ENCODE results near the gene C17orf75.

The C17orf75 gene

DNA sequence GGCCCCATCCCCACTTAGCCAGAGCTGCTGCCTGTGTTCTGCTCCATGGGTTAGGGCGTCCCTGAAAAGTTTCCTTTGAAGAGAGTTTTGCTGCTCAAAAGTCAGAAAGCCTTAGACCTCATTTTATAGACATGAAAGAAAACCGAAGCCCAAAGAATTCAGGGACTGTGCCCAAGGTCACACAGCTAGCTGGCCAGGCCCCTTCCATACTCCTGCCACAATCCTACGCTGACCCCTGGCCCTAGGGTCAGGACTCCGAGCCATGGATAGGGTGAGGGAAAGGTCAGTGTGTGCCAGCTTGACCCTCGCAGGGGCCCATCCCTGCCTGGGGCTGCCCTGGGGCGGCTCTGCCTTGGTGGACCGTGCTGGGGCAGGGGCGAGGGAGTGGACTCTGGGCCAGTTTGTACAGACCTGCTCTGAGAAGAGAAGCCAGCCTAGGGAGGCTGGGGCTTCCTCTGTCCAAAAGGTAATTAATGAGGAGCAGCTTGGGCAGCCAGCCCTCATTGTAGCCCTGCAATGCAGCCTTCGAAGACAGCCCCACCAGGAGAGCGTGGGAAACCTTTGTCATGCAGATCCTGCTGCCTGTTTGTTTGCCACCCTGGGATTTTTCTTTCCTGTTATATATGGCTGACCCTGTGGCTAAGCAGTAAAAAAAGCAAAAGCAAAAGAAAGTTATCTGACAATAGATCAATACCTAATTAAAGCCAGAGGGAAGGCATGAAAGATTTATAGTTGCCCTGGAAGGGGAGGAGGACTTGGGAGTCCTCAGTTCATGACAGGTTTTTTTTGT, 38.9 kb downstream of the C17orf75 start:
- no peak for DNase-seq

DNA sequence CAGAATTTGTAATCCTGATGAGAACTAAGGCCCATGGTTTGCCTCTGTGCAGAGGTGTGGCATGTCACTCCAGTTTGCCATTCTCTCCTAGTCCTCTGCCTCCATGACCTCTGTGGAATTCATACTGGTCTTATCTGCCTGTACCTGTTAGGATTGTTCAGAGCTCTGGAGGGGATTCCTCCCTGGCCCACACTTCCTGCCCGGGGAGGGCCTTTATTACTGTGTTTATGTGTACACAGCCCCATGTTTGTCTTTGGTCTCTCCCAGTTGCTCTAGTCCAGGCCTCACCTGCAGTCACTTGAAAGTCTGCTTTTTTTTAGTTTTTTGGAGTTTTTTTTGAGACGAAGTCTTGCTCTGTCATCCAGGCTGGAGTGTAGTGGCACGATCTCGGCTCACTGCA, 39.9 kb downstream of the C17orf75 start:
- no peak for DNase-seq

DNA sequence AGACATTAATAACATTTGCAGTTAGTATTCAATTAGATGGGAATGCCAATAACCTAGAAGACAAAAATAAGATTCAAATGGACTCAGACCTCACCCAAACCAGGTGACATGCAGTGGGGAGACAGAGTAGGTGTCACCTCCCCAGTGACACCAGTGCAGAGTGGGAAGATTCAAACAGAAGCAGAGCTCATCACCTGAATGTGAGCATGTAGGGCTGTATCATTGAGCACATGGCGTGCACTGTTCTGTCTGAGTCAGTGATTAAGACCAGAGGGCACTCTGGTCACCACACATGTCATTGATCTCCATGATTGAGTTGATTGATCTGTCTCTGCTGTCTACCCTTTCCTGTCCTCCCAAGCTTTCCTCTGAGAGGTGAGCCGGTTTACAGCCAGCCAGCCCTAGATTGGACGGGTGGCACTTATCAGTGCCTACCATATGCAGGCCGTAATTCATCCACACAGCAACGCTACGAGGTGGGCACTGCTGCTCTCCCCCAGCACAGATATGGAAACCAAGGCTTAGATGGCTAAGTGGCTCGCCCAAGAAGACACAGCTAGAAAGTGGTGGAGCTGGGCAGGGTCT, 42.3 kb downstream of the C17orf75 start:
- DNase-seq = no peak

DNA sequence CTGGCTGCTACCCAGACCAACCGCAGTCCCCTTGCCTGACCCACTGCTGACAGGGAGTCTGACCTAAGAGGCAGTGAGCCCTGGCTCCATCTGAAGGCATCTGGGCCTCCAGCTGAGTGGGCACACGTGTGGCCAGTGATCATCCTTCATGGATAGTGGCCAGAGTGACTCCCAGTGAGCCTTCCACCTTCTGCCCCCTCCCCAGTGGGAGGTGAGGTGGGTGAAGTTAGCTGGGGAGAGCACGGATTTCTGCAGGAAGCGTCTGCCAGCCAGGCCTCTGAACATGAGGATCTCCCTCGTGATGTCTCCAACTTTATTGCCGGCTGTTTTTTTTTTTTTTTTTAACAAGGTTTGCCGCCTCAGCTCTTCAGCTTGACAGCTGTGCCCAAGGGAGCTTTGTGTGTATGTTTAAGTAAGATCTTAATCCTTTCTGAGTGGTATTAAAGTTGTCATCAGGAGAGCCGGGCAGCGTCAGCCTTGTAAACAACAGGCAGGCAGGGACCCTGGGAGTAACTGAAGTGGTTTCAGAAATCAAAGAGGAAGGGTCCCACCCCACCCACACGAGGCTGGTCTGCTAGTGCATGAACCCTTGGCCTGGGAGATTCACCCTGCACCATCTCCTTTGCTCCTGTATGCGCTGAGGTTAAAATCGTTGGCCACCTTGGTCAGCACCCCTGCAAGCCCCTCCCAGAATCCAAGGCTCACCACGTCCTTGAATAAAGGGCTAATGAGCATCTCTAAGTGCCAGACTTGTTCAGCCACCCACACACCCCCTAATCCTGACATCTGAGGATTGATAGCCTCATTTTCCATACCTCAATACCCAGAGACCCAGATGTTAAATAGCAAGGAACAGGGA, 43.0 kb downstream of the C17orf75 start:
- DNase-seq = peak; percentile 46

DNA sequence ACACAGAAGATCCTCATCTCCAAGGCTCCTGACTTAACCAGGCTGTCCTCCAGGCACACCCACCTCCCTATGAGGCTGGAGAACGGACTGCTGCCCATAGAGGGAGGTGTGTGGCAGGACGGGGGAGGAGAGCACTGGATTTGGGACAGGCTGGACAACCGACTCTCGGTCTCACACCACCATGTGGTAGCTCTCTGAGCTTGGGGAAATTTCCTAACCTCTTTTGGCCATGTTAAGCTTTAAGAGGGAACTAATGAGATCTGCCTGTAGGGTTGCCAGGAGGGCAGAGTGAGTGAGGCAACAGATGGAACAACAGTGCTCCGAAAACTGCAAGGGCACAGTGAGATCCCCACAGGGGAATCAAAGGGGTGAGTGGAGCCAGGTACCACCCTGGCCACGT, 43.7 kb downstream of the C17orf75 start:
- DNase-seq = no peak

DNA sequence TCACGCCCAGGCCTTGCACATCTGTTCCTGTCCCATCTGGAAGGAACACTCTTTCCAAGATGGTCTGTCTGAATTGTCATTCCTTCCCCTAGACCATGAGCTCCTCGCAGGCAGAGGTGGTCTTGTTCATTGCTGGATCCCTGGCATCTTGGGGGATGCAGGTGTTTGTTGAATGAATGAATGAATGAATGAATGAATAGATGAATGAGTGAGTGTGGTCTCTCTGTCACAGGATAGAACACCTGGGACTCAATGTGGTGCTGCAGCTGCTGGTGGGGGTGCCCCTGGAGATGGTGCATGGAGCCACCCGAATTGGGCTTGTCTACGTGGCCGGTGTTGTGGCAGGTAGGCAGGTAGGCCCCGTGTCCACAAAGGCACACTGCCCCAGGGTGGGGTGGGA, 44.1 kb downstream of the C17orf75 start:
- no peak for DNase-seq

DNA sequence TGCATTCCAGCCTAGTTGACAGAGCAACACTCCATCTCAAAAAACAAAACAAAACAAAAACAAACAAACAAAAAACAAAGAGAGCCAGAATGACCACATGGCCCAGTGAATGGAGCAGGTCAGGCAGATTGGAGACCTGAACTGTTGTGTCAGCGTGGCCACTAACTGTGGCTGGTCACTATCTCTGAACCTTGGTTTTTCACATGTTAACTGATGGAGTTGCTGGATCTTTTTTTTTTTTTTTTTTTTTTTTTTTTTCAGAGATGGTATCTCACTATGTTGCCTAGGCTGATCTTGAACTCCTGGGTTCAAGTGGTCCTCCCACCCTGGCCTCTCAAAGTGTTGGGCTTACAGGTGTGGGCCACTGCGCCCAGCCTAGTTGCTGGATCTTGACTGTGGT, 44.5 kb downstream of the C17orf75 start:
- no peak for DNase-seq

DNA sequence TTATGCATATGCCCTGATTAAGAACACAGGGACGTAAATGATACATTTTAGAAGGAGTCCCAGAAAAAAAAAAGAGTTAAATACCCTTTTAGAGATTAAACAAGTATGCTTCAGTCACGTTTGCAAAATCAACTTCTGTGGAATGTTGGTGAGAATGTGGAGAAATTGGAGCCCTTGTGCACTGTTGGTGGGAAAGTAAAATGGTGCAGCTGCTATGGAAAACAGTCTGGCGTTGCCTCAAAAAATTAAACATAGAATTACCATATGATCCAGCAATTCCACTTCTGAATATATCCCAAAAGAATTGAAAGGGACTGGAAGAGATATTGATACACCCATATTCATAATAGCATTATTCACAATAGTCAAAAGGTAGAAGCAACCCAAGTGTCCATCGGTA, 49.9 kb downstream of the C17orf75 start:
- no peak for DNase-seq

DNA sequence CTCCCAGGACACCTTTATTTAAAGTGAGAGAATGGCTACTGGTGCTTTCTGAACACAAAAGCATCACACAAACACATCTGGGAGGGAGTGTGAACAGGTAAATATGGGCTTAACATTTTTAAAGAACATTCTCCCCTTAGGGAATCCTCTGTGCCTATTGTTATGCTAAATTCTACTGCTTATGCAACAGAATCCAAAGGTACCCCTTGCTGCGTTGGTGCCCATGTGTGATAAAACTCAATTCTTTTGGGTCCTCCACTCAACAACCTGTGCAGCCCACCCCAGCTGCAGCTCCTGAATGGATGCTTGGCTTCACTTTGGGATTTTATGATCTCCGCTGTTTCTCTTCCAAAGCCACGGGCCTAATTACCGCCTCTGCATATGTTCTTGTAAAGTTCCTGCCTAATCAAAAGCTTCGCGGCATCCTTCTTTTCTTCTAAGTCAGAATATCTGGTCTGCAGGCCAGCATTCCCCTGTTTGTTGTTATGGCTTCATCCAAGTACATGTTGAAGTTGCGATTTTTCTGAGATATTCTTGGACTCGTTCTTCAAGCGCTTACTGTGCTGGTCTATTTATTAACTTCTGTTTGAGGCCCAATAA, 52.4 kb downstream of the C17orf75 start:
- no peak for DNase-seq

DNA sequence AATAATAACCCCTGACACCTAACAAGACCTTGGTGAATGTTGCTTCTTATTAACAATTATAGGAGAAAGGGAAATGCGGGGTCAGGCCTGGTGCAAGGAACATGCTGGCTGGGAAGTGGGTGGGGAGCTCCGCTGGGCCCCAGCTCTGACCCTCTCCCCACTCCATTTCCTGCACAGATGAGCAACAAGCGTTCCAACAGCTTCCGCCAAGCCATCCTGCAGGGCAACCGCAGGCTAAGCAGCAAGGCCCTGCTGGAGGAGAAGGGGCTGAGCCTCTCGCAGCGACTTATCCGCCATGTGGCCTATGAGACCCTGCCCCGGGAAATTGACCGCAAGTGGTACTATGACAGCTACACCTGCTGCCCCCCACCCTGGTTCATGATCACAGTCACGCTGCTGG, 53.4 kb downstream of the C17orf75 start:
- DNase-seq = no peak

DNA sequence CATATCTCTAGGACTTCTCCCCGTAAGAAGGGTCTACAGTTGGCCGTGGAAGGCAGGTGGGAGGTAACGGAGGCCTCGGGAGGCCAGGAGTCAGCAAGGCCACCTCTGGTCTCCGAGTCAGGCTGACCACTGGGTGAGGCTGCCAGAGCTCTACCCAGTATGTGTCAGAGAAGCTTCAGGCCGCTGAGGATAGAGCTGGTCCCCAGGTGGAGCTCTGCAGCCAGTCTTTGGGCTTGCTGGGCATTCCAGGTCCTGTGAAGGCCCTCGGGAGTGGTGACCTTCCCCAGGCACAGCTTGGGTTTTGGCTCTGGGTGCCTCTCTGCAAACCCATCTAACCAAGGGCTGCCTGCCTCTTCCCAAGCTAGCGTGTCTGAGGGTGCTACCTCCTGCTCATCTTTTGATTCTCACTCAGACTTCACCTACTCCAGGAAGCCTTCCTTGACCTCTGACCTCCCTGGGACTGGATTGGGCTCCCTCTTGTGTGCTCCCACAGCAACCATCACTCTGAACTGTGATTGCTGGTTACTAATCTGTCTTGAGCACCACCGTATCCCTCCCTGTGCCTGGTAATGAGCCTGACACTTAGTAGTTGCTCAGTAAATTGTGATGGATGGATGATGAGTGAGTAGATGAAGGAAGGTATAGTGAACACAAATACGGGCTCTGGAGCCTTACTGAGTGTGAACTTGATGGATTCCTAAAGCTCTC, 54.0 kb downstream of the C17orf75 start:
- DNase-seq = no peak

DNA sequence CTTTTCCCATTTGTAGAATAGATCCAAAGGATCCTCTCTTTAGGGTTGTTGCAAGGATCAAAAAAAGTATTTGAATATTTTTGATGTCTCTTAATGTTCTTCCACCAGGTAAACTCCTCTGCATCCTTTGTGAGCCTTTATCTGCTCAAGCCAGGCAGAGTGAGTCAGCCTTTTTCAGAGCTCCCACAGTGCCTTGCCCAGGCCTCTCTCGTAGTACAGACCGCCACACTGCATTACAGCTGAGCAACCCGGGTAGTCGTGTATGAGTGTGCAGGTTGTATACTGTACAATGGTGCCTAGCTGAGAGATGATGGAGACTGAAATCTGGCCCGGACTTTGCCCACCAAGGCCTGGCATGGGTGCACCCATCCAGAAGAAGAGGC, 55.5 kb downstream of the C17orf75 start:
- DNase-seq = no peak

DNA sequence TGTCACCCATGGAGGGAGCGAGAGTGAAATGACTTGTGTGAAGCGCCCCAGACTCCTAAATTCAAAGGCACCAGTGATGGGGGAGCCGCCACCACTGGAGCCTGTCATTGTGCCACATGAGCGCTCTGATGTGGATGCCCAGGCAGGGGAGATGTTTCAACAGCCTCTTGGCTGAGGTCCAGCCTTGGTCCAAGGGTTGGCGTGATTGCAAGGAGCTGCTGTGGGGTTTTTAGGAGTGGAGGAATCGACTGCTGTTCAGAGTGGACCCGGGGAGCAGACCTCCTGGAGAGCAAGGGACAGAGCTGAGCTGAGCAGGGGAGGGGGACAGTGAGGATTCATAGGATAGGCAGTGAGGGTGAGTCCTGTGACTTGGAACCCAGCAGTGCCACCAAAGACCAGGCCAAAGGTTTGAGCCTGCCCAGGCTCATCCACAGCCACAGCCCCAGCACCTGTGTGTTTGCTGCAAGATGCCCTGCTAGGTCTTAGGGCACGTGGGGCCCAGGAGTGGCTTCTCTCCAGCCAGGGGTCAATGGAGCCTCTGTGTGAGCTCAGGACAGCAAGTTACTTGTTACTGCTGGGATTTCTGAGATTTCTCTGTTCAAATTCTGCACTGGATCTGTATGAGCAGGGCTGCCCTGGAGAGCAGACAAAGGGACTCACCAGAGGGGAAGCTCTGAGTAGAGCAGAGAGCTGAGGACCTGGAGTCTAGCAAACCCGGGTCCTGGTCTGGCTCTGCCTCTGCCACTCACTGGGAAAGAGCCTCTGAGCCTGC, 56.0 kb downstream of the C17orf75 start:
- no peak for DNase-seq

DNA sequence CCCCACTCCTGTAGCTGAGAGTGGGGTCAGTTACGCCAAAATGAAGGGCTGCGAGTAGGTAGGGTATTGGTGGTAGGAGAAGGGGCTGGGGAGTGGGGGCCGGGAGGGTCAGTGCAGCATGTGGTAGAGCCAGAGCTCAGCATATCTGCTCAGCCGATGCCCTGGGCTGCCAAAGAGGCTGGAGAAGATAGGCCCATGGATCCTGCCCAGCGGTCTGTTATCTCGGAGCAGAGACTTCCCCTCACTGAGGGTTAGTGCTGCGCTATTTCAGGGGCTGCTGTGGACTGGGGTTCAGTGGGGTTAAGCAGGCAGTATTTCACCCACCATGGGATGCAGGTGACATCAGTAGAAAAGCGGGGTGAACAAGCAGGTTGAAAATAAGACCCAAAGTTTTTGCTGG, 56.7 kb downstream of the C17orf75 start:
- DNase-seq = no peak

DNA sequence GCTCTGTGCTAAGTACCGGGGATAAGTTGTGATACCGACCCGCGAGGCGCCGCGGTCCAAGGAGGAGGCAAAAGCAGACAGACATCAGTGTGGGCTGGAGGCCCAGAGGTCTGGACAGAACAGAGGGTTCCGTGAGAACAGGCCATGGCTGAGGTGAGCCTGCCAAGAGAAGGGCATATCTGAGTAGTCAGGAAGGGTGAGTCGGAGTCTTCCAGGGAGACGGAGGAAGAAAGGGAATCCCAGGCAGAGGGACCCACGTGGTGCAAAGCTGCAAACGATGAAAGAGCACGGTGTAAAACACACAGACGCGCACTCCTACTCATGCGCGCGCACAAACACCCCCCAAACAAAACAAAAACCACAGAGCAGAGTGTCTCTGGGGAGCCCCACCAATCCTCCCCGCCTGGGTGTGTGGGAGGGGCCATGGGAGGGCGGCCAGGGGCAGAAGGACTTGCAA, 58.2 kb downstream of the C17orf75 start:
- DNase-seq = peak; percentile 82

DNA sequence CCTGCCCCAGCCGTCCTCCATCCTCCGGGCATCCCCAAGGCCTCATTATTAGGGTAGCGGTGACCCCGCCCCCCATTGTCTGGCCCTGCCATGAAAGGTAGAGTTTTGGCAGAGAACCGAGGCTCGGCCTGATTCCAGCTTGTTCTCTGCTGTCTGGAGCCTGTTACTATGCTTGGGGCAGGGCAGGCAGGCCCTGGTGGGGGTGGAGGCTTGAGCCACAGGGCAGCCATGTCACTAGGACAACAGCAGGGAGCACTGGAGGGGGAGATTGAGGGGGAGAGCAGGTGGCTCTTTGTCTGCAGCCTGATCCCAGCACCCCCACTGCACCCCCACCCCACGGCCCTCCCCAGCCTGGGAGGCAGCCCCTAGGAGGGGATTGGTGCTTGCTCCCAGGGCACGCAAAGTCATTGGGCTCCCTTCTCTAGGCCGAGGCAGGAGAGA, 60.9 kb downstream of the C17orf75 start:
- DNase-seq = peak; percentile 94

DNA sequence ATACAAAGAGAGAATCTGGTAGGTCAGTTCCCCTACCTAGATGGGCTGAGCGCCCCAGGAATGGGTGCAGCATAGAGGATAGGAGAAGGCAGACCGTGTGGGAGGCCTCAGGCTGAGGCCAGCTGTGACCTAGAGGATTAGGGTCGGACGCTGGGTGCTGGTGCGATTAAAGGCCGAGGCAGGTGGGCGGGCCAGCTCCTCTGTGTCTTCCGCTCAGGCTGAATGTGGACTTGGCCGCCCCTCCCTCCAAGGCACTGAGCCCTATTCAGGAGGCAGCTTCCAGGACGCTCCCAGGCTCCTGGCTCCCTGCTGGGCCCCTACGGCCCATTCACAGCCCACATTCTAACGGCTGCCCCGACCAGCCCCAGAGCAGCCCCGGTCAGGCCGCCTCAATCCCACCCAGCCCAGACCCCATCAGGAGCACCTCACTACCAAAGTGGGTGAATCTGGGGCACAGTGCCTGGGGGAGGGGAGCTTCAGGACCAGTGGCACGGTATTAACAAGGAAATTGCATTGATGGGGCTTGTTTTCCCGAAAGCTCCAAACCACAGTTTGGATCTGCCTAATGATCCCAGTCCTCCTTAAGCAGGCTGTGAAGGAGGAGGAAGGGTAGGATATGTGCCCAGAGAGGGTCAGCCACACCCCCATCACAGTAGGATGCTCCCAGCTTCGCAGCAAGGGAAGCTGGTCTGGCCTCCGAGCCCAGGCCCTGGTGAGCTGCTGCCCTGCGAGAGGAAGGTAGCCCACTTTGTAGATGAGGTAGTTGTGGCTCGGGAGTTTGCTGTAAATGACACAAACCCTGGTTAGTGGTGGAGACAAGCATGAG, 61.9 kb downstream of the C17orf75 start:
- DNase-seq = no peak

DNA sequence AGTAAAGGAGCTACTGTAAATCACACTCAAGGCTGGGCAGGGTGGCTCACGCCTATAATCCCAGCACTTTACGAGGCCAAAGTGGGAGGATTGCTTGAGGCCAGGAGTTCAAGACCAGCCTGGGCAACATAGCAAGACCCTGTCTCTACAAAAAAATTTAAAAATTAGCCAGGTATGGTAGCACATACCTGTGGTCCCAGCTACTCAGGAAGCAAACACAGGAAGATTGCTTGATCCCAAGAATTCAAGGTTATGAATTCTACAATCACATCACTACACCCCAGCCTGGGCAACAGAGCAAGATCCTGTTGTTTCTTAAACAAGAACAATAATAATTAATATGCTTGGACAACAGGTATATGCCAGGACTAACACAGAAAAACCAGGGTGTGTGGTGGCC, 63.2 kb downstream of the C17orf75 start:
- no peak for DNase-seq
